Measurements from ENCODE around the gene CRMP1.

CRMP1 gene

DNA sequence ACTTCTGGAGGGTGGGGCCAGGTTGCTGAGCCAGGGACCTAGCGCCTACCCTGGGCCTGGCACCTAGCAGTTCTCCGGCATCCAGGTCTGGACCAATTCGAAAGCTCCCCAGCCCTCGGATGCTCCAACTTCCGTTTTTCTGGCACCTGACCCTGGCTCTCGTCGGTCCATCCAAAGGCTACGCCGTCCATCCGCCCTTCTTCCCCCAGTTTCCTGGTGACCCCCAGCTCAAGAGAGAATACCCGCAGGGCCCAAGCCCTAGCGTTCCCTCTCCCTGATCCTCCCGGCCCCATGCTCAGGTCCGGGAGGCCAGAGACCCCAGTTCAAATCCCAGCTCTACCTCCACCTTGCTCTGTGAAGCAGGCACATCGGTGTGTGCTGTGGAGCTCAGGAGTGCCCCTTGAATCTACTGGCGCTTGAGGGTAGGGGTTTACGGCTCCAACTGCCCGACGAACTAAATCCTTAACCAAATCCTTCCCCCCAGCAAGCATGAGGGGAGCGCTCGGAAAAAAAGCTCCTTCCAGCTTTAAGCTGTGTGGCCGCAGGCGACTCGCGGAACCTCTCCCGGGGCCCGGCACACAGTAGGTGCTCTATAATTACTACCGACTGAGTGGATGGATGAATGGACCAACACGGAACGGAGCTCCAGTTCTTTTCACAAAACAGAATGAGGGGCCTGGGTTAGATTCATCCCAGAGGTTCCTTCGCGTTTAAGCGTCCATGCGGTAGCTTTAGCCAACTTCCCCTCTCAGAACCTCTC, 1.1 kb downstream of the CRMP1 start:
- no peak overlapping the region for H3K4me3 ChIP-seq (ENCODE audit: low read depth, low read length)

DNA sequence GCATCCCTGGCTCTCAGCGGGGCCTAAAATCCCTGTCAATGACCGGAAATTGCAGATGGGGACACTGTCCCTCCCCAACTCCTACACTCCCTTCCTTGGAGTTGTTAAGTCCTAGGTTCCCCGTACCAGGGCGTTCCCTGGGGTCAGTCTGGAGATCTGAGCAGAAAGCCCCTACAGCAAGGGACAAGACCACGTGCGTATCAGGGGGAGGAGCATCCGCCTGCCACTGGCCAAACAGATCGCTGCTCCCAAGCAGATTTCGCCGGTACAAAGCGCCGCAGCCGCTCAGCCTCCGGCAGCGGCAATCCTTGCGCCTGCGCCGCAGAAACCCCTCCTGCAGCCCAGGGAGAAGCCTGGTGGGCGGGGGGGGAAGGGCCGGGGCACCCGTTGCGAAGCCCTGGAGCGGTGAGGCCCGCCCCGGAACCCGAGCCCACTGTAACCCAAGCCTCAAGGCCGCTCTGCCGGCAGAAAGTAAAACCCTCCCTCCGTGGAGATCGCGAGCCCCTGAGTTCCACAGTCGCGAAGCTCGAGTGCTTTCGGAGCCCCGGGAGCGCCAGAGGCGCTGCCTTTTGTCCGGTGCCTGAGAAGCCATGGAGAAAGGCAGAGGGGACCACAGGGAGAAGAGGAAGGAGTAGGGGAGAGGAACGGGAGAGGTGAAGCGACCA, 2.7 kb downstream of the CRMP1 start:
- TF ChIP-seq, protein P1, sequence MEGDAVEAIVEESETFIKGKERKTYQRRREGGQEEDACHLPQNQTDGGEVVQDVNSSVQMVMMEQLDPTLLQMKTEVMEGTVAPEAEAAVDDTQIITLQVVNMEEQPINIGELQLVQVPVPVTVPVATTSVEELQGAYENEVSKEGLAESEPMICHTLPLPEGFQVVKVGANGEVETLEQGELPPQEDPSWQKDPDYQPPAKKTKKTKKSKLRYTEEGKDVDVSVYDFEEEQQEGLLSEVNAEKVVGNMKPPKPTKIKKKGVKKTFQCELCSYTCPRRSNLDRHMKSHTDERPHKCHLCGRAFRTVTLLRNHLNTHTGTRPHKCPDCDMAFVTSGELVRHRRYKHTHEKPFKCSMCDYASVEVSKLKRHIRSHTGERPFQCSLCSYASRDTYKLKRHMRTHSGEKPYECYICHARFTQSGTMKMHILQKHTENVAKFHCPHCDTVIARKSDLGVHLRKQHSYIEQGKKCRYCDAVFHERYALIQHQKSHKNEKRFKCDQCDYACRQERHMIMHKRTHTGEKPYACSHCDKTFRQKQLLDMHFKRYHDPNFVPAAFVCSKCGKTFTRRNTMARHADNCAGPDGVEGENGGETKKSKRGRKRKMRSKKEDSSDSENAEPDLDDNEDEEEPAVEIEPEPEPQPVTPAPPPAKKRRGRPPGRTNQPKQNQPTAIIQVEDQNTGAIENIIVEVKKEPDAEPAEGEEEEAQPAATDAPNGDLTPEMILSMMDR (IDR thresholded peaks at IDR 0.05; ENCODE audit: insufficient read depth, low read depth, low read length, missing control alignments): no peak
- no peak for DNase-seq (ENCODE audit: low read depth)
- H3K4me3 ChIP-seq (ENCODE audit: low read depth, low read length): no peak overlapping the region

More for the DNA sequence above, 1.1 kb downstream of the CRMP1 start:
- TF ChIP-seq, protein P1 (IDR thresholded peaks at IDR 0.05; ENCODE audit: insufficient read depth, low read depth, low read length, missing control alignments): no peak
- DNase-seq (ENCODE audit: low read depth): no peak

DNA sequence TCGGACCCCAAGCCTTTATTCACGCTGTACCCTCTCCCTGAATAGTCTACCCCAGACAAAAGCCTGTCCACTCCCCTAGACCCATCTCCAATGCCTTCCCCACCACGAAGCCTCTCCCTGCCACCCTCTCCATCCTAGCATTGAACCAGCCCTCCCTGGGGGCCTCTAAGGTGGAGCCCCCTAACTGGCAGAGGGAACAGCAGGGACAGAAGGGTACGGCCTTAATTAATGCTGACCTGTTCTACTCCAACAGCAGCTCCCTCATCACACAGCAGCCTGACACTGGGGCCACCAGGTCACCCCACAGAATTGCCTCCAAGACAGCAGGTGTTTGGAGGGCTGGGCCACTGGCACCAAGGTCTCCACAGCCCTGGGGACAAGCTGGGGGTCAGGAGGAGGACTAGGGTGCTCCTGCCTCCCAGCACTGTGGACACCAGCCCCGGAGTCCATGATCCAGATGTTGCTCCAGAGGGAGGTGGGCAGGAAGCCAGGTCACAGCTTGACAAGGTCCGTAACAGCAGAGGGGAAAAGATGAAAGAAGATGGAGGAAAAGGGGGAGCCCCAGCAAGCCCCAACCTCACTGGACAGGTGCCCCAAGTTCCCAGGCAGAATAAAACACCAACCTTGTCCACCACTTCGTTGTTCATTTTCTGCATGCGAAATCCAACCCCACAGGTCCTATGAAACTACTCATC, 3.7 kb downstream of the CRMP1 start:
- H3K4me3 ChIP-seq (ENCODE audit: low read depth, low read length): no peak overlapping the region

DNA sequence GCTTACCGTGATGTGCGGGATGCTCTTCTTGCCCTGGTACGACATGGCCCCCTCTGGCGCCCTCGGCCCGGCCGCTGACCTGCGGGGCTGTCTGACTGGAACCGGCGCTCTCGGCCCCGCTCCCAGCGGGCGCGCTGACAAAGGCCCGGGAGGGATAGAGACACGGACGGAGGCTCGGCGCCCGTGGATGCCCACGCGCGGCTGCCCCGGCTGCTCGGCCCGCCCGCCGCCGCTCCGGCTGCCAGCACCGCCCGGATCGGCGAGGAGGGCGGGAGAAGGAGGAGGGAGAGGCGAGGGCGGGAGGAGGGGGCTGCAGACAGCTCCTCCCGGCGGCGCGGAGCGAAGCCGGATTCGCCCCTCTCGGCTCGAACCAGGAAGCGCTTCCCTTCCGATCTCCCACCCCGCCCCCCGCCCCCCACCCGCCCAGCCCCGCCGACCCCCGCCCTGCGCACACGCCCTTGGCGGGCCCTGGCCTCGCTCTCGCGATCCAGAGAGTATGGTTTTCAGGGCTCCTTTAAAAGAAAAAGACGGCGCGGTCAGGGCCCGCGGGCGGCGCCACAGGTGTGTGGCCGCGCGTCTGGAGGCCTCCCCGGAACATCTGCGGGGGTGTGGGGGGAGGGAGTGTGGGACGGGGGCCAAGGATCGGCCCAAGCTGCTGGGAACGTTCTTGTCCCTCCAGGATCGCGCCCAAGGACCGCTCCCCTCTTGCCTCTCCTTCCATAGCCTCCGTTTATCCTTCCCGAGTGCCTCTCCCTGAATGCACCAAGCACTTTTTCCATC, 4.5 kb downstream of the CRMP1 start:
- no peak for DNase-seq (ENCODE audit: low read depth)
- H3K4me3 ChIP-seq (ENCODE audit: low read depth, low read length): no peak overlapping the region
- TF ChIP-seq, protein P1 (IDR thresholded peaks at IDR 0.05; ENCODE audit: insufficient read depth, low read depth, low read length, missing control alignments): no peak

More for the DNA sequence above, 3.7 kb downstream of the CRMP1 start:
- DNase-seq (ENCODE audit: low read depth): no peak
- TF ChIP-seq, protein P1 (IDR thresholded peaks at IDR 0.05; ENCODE audit: insufficient read depth, low read depth, low read length, missing control alignments): no peak

- TF ChIP-seq, protein P1 (IDR thresholded peaks at IDR 0.05; ENCODE audit: insufficient read depth, low read depth, low read length, missing control alignments): no peak
- DNase-seq (ENCODE audit: low read depth): no peak
- no peak overlapping the region for H3K4me3 ChIP-seq (ENCODE audit: low read depth, low read length)
Observed at GRCh38 chr4:5887361-5888221, 5.3 kb downstream of the CRMP1 start.

- H3K4me3 ChIP-seq (ENCODE audit: low read depth, low read length): no peak overlapping the region
- TF ChIP-seq, protein P1 (IDR thresholded peaks at IDR 0.05; ENCODE audit: insufficient read depth, low read depth, low read length, missing control alignments): no peak
Observed at GRCh38 chr4:5887011-5887360, 5.9 kb downstream of the CRMP1 start.

More at GRCh38 chr4:5887011-5887360, 5.9 kb downstream of the CRMP1 start:
- DNase-seq (ENCODE audit: low read depth): no peak

All from GM12865 (cell line).